Breast epithelium (tissue), 4 donors: ENCODE measurements around the gene GP1BB. TPM values are rescaled to one million over a fixed set of nuclear protein-coding genes. Genes with fewer than 3 reads are reported as not detected.

Experiments used
- DNase-seq, 2 donors: peaks; one replicate each; pipeline ENCODE4 v3.0.0-alpha.2; 2019; ENCODE audit warnings: low spot score in 2 of 2
- H3K27ac ChIP-seq, 2 donors: fragments of 200-600 bp; sonication (generic) in 1 of 2; one replicate each; pipeline ENCODE4 v1.5.1; 2016 to 2019; ENCODE audit warnings: mild to moderate bottlenecking in 1 of 2
- H3K27me3 ChIP-seq, 2 donors: fragments of 200-600 bp; sonication (generic) in 1 of 2; one replicate each; pipeline versions ENCODE4 v1.5.1 to v1.6.0; 2017 to 2019; ENCODE audit warnings: control low read depth in 1 of 2, mild to moderate bottlenecking in 1 of 2
- H3K36me3 ChIP-seq: fragments of 200-600 bp; one replicate; pipeline ENCODE4 v1.5.1; 2019
- H3K4me1 ChIP-seq, 2 donors: fragments of 200-600 bp; sonication (generic); one replicate each; pipeline ENCODE4 v1.5.1; 2016 to 2019; ENCODE audit warnings: control low read depth in 1 of 2
- H3K4me3 ChIP-seq, 3 donors: fragments of 200-600 bp; sonication (generic); 1 replicate in 2 of 3; 2 replicates in 1 of 3; pipeline ENCODE4 v1.5.1; 2016 to 2019; ENCODE audit warnings: mild to moderate bottlenecking in 3 of 3, moderate library complexity in 2 of 3
- H3K9me3 ChIP-seq, 2 donors: fragments of 200-600 bp; sonication (generic) in 1 of 2; one replicate each; pipeline ENCODE4 v1.5.1; 2016 to 2019; ENCODE audit warnings: control low read depth in 1 of 2
- POLR2A ChIP-seq: fragments of 450-650 bp; IDR thresholded peaks from one replicate; pipeline ENCODE4 v1.6.1; 2016; ENCODE audit warnings: antibody characterized with exemption, mild to moderate bottlenecking, moderate library complexity
- POLR2AphosphoS5 ChIP-seq, 3 donors: sonication (generic); formaldehyde crosslinking; IDR thresholded peaks; one replicate each; pipeline ENCODE4 v1.6.1; 2017; ENCODE audit warnings: antibody characterized with exemption in 3 of 3
- intact Hi-C: fragments of 100-400 bp; cut with DNase I; formaldehyde crosslinking; loops from one replicate; pipeline ENCODE4 v1.15.1; 2023; ENCODE audit warnings: low total_unique reads
- total RNA-seq, 3 donors: library from RNA; depleted of rRNA; stranded (reverse); fragments of >200 nt; gene quantifications; one replicate each; pipeline ENCODE4 v1.1.0, GENCODE V29; 2016
- TF ChIP-seq, protein P1 (sequence below), 3 donors: fragments of 450-650 bp; IDR thresholded peaks; one replicate each; pipeline ENCODE4 v1.5.1; 2016 to 2017; ENCODE audit warnings: antibody characterized with exemption in 3 of 3, mild to moderate bottlenecking in 3 of 3, moderate library complexity in 3 of 3

GP1BB gene
- total RNA-seq, 3 donors from 2014 or later = 1.3 to 6.2 (median 2.9) TPM

DNA sequence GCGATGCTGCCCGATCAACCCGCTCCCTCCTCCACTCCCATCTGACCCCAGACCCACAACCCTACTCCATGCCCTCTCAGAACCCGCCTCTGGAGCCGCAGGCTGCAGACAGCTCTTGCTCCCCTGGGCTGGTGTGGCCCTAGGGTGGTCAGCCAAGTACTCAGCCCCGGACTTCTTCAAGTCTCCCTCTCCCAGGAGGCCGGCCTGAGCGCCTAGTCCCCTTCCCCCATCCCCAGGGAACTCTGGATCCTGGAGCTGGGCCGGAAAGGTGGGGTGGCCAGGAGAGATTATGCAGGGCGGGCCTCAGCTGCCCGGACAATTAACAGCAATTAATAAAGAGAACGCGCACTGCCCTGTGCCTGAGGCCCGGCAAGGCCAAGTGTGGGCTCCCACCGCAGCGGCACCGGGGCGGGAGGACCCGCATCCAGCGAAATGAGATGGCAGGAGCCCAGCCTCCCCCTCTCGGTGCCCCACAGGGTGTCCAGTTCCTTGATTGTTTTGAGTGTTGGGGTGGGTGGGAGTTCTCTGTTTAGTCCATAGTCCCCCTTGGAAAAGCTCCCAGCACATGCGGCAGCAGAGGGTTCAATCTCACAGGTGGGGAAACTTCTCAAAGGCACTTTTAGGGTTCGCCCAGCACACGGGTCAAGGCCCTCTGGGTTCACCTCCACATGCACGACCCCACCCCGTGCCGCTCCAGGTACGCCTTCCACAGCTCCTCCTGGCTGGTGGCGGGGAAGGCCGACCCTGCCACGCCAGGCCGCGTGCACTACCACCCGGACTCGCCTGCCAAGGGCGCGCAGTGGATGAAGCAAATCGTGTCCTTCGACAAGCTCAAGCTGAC lies 40.3 kb downstream of the GP1BB start:
- TF ChIP-seq, protein P1, sequence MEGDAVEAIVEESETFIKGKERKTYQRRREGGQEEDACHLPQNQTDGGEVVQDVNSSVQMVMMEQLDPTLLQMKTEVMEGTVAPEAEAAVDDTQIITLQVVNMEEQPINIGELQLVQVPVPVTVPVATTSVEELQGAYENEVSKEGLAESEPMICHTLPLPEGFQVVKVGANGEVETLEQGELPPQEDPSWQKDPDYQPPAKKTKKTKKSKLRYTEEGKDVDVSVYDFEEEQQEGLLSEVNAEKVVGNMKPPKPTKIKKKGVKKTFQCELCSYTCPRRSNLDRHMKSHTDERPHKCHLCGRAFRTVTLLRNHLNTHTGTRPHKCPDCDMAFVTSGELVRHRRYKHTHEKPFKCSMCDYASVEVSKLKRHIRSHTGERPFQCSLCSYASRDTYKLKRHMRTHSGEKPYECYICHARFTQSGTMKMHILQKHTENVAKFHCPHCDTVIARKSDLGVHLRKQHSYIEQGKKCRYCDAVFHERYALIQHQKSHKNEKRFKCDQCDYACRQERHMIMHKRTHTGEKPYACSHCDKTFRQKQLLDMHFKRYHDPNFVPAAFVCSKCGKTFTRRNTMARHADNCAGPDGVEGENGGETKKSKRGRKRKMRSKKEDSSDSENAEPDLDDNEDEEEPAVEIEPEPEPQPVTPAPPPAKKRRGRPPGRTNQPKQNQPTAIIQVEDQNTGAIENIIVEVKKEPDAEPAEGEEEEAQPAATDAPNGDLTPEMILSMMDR (IDR thresholded peaks at IDR 0.05) = no peak
- TF ChIP-seq POLR2AphosphoS5 (IDR thresholded peaks at IDR 0.05) = no peak
- no peak for TF ChIP-seq POLR2A

DNA sequence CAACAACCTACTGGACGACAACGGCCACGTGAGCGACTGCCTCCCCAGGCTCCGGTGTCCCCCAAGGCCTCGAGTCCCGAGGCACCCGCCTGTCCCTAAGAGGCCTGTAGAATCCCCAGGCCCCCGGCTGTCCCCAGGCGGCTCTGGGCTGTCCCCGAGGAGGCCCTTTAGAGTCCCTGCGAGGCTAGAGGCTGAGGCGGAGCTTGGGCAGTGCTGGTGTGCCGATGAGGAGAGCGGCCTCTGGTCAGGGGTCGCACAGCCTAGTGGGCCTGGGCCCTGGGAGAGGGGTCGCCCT lies 40.9 kb downstream of the GP1BB start:
- Histone ChIP-seq H3K4me1 (peaks cover 0 to 4% of the 10 kb centered on the region in 2 donors), H3K27me3 (peaks cover 0 to 31% of the 10 kb centered on the region in 2 donors), H3K27ac (peak overlapping the region in 1 of 2 donors; percentile 7), H3K9me3 (no peaks in the 10 kb centered on the region), H3K36me3 (no peaks in the 10 kb centered on the region), H3K4me3 (no peak overlapping the region)
- intact Hi-C loops = no loop called here
- TF ChIP-seq POLR2AphosphoS5 (IDR thresholded peaks at IDR 0.05) (no peak), POLR2A (no peak)
- TF ChIP-seq, protein P1 (IDR thresholded peaks at IDR 0.05) = no peak
- DNase-seq = no peak

More for the DNA sequence above, 40.3 kb downstream of the GP1BB start:
- H3K4me3 ChIP-seq = peak overlapping the region in 1 of 3 donors; percentile 69
- H3K27ac ChIP-seq = peak overlapping the region in 1 of 2 donors; percentile 7
- intact Hi-C loops = no loop called here
- H3K27me3 ChIP-seq = peaks cover 0 to 35% of the 10 kb centered on the region in 2 donors
- peaks cover 0 to 4% of the 10 kb centered on the region in 2 donors for H3K4me1 ChIP-seq
- H3K36me3 ChIP-seq = no peaks in the 10 kb centered on the region
- DNase-seq = no peak
- H3K9me3 ChIP-seq = no peaks in the 10 kb centered on the region

DNA sequence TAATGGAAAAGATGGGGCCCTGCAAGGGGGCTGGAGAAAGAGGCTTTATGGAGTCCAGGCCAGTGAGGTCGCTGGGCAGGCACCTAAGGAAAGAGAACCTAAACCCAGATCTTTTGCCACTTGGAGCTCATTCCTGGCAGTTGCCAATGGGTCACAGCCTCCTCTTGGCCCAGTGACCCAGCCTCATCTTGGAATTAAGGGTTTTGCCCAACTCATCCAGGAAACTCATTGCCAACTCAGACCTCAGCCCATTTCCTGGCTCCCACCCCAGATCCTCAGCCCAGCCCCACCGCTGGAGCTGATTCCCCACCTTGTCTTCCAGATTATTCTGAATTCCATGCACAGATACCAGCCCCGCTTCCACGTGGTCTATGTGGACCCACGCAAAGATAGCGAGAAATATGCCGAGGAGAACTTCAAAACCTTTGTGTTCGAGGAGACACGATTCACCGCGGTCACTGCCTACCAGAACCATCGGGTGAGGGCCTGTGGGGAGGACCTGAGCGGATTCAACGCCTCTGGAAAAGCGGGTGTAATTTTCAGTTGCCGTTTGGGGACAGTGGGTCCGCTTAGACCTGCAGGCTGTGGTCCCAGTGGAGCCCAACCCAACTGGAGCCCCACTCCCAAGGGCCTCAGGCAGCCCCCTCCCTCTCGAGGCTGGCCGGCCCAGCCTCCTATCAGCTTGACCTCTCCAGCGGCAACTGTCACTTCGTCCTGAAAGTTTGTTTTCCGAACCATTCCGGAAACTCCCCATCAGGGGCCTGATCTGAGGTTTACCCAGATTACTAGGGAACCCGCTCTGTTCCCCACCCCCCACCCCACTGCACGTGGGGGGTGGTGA lies 41.5 kb downstream of the GP1BB start:
- Histone ChIP-seq H3K27me3 (peaks cover 0 to 25% of the 10 kb centered on the region in 2 donors), H3K4me3 (peak overlapping the region in 1 of 3 donors; percentile 73), H3K9me3 (no peaks in the 10 kb centered on the region), H3K4me1 (peaks cover 0 to 4% of the 10 kb centered on the region in 2 donors), H3K36me3 (no peaks in the 10 kb centered on the region), H3K27ac (no peak overlapping the region)
- intact Hi-C loops = no loop called here
- no peak for DNase-seq
- no peak for TF ChIP-seq POLR2AphosphoS5 (IDR thresholded peaks at IDR 0.05)
- TF ChIP-seq, protein P1 (IDR thresholded peaks at IDR 0.05) = no peak
- TF ChIP-seq POLR2A = no peak

DNA sequence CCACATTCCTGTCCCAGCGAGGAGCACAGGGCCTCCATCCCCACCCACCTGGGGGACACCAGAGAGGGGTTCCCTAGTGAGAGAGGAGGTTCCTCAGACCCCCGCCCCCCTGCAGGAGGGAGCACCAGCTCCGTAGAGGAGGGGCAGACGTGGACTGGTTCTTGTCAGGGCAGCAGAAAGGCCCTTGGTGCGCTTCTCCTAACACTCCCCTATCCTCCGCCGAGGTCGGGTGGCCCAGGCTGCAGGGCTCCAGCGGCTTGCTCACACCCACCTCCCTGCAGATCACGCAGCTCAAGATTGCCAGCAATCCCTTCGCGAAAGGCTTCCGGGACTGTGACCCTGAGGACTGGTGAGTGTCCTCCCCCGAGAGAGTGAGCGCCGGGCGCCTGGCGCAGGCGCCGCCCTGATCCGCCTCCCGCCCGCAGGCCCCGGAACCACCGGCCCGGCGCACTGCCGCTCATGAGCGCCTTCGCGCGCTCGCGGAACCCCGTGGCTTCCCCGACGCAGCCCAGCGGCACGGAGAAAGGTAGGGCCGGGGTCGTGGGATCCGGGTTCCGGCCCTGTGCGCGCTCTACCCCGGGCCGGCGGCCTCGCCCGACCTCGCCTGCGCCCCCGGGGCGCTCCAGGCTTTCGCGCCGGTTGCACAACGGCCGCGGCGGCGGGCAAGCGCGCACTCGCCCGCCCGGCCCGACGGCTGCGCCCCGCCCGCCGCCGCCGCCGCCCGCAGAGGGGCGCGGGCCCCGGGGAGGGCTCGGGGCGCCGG lies 42.3 kb downstream of the GP1BB start:
- H3K27me3 ChIP-seq = peaks cover 0 to 25% of the 10 kb centered on the region in 2 donors
- peaks cover 0 to 4% of the 10 kb centered on the region in 2 donors for H3K4me1 ChIP-seq
- no peak for DNase-seq
- H3K27ac ChIP-seq = peak overlapping the region in 1 of 2 donors; percentile 45
- no peaks in the 10 kb centered on the region for H3K36me3 ChIP-seq
- intact Hi-C loops = no loop called here
- no peaks in the 10 kb centered on the region for H3K9me3 ChIP-seq
- no peak for TF ChIP-seq POLR2A
- peak overlapping the region; percentile 49 to 73 (median 50) for H3K4me3 ChIP-seq

DNA sequence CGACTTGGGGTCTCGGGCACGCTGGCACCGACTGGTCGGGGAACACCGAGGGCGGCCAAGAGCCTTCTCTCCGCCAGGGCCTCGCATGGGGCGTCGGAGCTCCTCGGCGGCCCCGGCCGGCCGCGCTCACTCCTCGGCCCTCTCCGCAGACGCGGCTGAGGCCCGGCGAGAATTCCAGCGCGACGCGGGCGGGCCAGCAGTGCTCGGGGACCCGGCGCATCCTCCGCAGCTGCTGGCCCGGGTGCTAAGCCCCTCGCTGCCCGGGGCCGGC lies 42.8 kb downstream of the GP1BB start:
- Histone ChIP-seq H3K27me3 (peaks cover 0 to 25% of the 10 kb centered on the region in 2 donors), H3K4me3 (peak overlapping the region; percentile 49 to 73 (median 50)), H3K36me3 (no peaks in the 10 kb centered on the region), H3K4me1 (peaks cover 0 to 4% of the 10 kb centered on the region in 2 donors), H3K27ac (peak overlapping the region in 1 of 2 donors; percentile 45), H3K9me3 (no peaks in the 10 kb centered on the region)
- no peak for TF ChIP-seq POLR2A
- no peak for TF ChIP-seq POLR2AphosphoS5 (IDR thresholded peaks at IDR 0.05)
- TF ChIP-seq, protein P1 (IDR thresholded peaks at IDR 0.05) = no peak
- intact Hi-C loops = no loop called here
- DNase-seq = no peak
